Natural killer cell treated with Interleukin-12 subunit alpha and Interleukin-12 subunit beta and Interleukin-15 and Interleukin-18, amount 100 ng/mL, for 72 hours (primary cell): ENCODE results near the gene WRNIP1. TPM values are rescaled to one million over a fixed set of nuclear protein-coding genes. Genes with fewer than 3 reads are reported as not detected.

Experiments used
- ATAC-seq, 2 donors: fragments of 150-1000 bp; cut with Tn5 transposase in 1 of 2; sonication (Bioruptor Pico), chemical (Tn5 transposase) in 1 of 2; 2 replicates each; pipeline ENCODE4 v1.10.0; 2021
- DNase-seq: peaks from one replicate; pipeline ENCODE4 v3.0.0; 2022; ENCODE audit warnings: low spot score
- H3K27ac Mint-ChIP-seq, 2 donors: 1 replicate in 1 of 2; 2 replicates in 1 of 2; pipeline ENCODE4 v1.8.0; 2022; ENCODE audit warnings: mixed read lengths in 2 of 2, mild to moderate bottlenecking in 1 of 2, moderate library complexity in 1 of 2
- H3K27me3 Mint-ChIP-seq, 2 donors: 1 replicate in 1 of 2; 2 replicates in 1 of 2; pipeline ENCODE4 v1.8.0; 2022; ENCODE audit warnings: mixed read lengths in 2 of 2
- H3K36me3 Mint-ChIP-seq: one replicate; pipeline ENCODE4 v1.8.0; 2022; ENCODE audit warnings: mixed read lengths
- H3K4me1 Mint-ChIP-seq, 2 donors: 1 replicate in 1 of 2; 2 replicates in 1 of 2; pipeline ENCODE4 v1.8.0; 2022; ENCODE audit warnings: low read depth in 2 of 2, mixed read lengths in 2 of 2, mild to moderate bottlenecking in 1 of 2
- H3K4me3 Mint-ChIP-seq: one replicate; pipeline ENCODE4 v1.8.0; 2022; ENCODE audit warnings: mixed read lengths
- H3K9me3 Mint-ChIP-seq: 2 replicates; pipeline ENCODE4 v1.8.0; 2022; ENCODE audit warnings: mixed read lengths
- total RNA-seq, 2 donors: library from RNA; stranded (reverse); gene quantifications; one replicate each; pipeline ENCODE4 v1.2.3, GENCODE V29; 2022

Gene WRNIP1
- total RNA-seq, 2 donors from 2014 or later: 54.5 to 57.8 TPM

- DNase-seq (no peak), ATAC-seq (peak in 1 of 2 donors; percentile 59)
- Mint-ChIP-seq H3K4me3 (peak overlapping the region; percentile 61), H3K9me3 (peaks cover 14% of the 10 kb centered on the region), H3K27ac (peak overlapping the region; percentile 73 to 89), H3K27me3 (no peaks in the 10 kb centered on the region), H3K4me1 (peaks cover 23 to 31% of the 10 kb centered on the region in 2 donors), H3K36me3 (peaks cover 28% of the 10 kb centered on the region)
These were observed 54.8 kb downstream of the WRNIP1 start for GRCh38 chr6:2819978-2820377.

GRCh38 chr6:2820415-2820814 lies 55.2 kb downstream of the WRNIP1 start:
- no peaks in the 10 kb centered on the region for H3K27me3 Mint-ChIP-seq
- peaks cover 23 to 31% of the 10 kb centered on the region in 2 donors for H3K4me1 Mint-ChIP-seq
- peak overlapping the region; percentile 61 for H3K4me3 Mint-ChIP-seq
- ATAC-seq (peak in 1 of 2 donors; percentile 69), DNase-seq (no peak)
- H3K36me3 Mint-ChIP-seq: peaks cover 24% of the 10 kb centered on the region
- H3K27ac Mint-ChIP-seq: peak overlapping the region; percentile 73 to 89
- peaks cover 12% of the 10 kb centered on the region for H3K9me3 Mint-ChIP-seq

GRCh38 chr6:2821554-2821953 lies 56.4 kb downstream of the WRNIP1 start:
- Mint-ChIP-seq H3K27ac (peak overlapping the region in 1 of 2 donors; percentile 76), H3K4me3 (no peak overlapping the region), H3K36me3 (peaks cover 13% of the 10 kb centered on the region), H3K27me3 (no peaks in the 10 kb centered on the region), H3K9me3 (peaks cover 8% of the 10 kb centered on the region), H3K4me1 (peaks cover 23 to 31% of the 10 kb centered on the region in 2 donors)
- no peak for ATAC-seq
- no peak for DNase-seq

- H3K27me3 Mint-ChIP-seq: no peaks in the 10 kb centered on the region
- no peak for DNase-seq
- ATAC-seq: no peak
These were observed 58.1 kb downstream of the WRNIP1 start for GRCh38 chr6:2823104-2823850.

GRCh38 chr6:2826131-2826530 lies 60.9 kb downstream of the WRNIP1 start:
- ATAC-seq (no peak), DNase-seq (no peak)
- H3K4me3 Mint-ChIP-seq: no peak overlapping the region
- no peaks in the 10 kb centered on the region for H3K27me3 Mint-ChIP-seq
- peak overlapping the region in 1 of 2 donors; percentile 63 for H3K27ac Mint-ChIP-seq
- H3K4me1 Mint-ChIP-seq: peaks cover 27 to 29% of the 10 kb centered on the region in 2 donors
- no peaks in the 10 kb centered on the region for H3K9me3 Mint-ChIP-seq
- H3K36me3 Mint-ChIP-seq: no peaks in the 10 kb centered on the region

More at GRCh38 chr6:2823104-2823850, 58.1 kb downstream of the WRNIP1 start:
- no peaks in the 10 kb centered on the region for H3K36me3 Mint-ChIP-seq
- H3K27ac Mint-ChIP-seq: no peak overlapping the region
- H3K4me1 Mint-ChIP-seq: peaks cover 18 to 25% of the 10 kb centered on the region in 2 donors
- H3K4me3 Mint-ChIP-seq: no peak overlapping the region
- no peaks in the 10 kb centered on the region for H3K9me3 Mint-ChIP-seq

GRCh38 chr6:2827142-2827541 lies 61.9 kb downstream of the WRNIP1 start:
- Mint-ChIP-seq H3K9me3 (no peaks in the 10 kb centered on the region), H3K36me3 (no peaks in the 10 kb centered on the region), H3K4me3 (no peak overlapping the region), H3K27me3 (no peaks in the 10 kb centered on the region), H3K27ac (no peak overlapping the region), H3K4me1 (peaks cover 26 to 27% of the 10 kb centered on the region in 2 donors)
- ATAC-seq: no peak
- no peak for DNase-seq

GRCh38 chr6:2828629-2829028 lies 63.4 kb downstream of the WRNIP1 start:
- Mint-ChIP-seq H3K36me3 (peaks cover 3% of the 10 kb centered on the region), H3K4me3 (no peak overlapping the region), H3K9me3 (no peaks in the 10 kb centered on the region), H3K27ac (peak overlapping the region in 1 of 2 donors; percentile 66), H3K4me1 (peaks cover 24 to 29% of the 10 kb centered on the region in 2 donors), H3K27me3 (no peaks in the 10 kb centered on the region)
- DNase-seq: no peak
- ATAC-seq: peak; percentile 31 to 32

- H3K27me3 Mint-ChIP-seq: no peaks in the 10 kb centered on the region
- no peaks in the 10 kb centered on the region for H3K9me3 Mint-ChIP-seq
- DNase-seq (no peak), ATAC-seq (no peak)
- peak overlapping the region in 1 of 2 donors; percentile 66 for H3K27ac Mint-ChIP-seq
- peaks cover 28 to 35% of the 10 kb centered on the region in 2 donors for H3K4me1 Mint-ChIP-seq
- peaks cover 9% of the 10 kb centered on the region for H3K36me3 Mint-ChIP-seq
- H3K4me3 Mint-ChIP-seq: no peak overlapping the region
These were observed 64.1 kb downstream of the WRNIP1 start for GRCh38 chr6:2829253-2829652.

GRCh38 chr6:2830183-2830582 lies 65.0 kb downstream of the WRNIP1 start:
- H3K27me3 Mint-ChIP-seq: no peaks in the 10 kb centered on the region
- no peaks in the 10 kb centered on the region for H3K9me3 Mint-ChIP-seq
- no peak for DNase-seq
- peaks cover 38 to 41% of the 10 kb centered on the region in 2 donors for H3K4me1 Mint-ChIP-seq
- ATAC-seq: no peak
- H3K4me3 Mint-ChIP-seq: no peak overlapping the region
- H3K27ac Mint-ChIP-seq: peak overlapping the region; percentile 3 to 66
- H3K36me3 Mint-ChIP-seq: peaks cover 19% of the 10 kb centered on the region

GRCh38 chr6:2831392-2831791 lies 66.2 kb downstream of the WRNIP1 start:
- peak overlapping the region; percentile 44 to 80 for H3K27ac Mint-ChIP-seq
- no peak for ATAC-seq
- no peak overlapping the region for H3K4me3 Mint-ChIP-seq
- no peak for DNase-seq
- H3K9me3 Mint-ChIP-seq: no peaks in the 10 kb centered on the region
- no peaks in the 10 kb centered on the region for H3K27me3 Mint-ChIP-seq
- H3K4me1 Mint-ChIP-seq: peaks cover 45% of the 10 kb centered on the region in 2 donors
- H3K36me3 Mint-ChIP-seq: peaks cover 25% of the 10 kb centered on the region

- no peaks in the 10 kb centered on the region for H3K9me3 Mint-ChIP-seq
- ATAC-seq: no peak
- peaks cover 33% of the 10 kb centered on the region for H3K36me3 Mint-ChIP-seq
- no peaks in the 10 kb centered on the region for H3K27me3 Mint-ChIP-seq
- peaks cover 55% of the 10 kb centered on the region in 2 donors for H3K4me1 Mint-ChIP-seq
- H3K4me3 Mint-ChIP-seq: no peak overlapping the region
- H3K27ac Mint-ChIP-seq: peak overlapping the region; percentile 54 to 76
- DNase-seq: no peak
These were observed 69.1 kb downstream of the WRNIP1 start for GRCh38 chr6:2834262-2834661.

Other genes starting within 250 kb of the WRNIP1 start
- under 1 TPM; 0.24 to 0.33 TPM for gene MYLK4, start 14.5 kb upstream of the WRNIP1 start, total RNA-seq
- 100 to 1,000 TPM; 103 to 275 TPM for gene SERPINB1, start 76.5 kb downstream of the WRNIP1 start, total RNA-seq
- 100 to 1,000 TPM in 1 of 2 donors, 10 to 100 TPM in 1; 59.0 to 159 TPM for gene SERPINB9, start 137.9 kb downstream of the WRNIP1 start, total RNA-seq
- gene SERPINB6, start 206.2 kb downstream of the WRNIP1 start, total RNA-seq: 100 to 1,000 TPM; 158 to 170 TPM
- 10 to 100 TPM; 18.0 to 35.1 TPM for gene NQO2, start 234.5 kb downstream of the WRNIP1 start, total RNA-seq